Endothelial cell of umbilical vein (primary cell): Measurements from ENCODE around the gene TPO. TPM values are rescaled to one million over a fixed set of nuclear protein-coding genes. Genes with fewer than 3 reads are reported as not detected.

ENCODE experiments used
- BruUV-seq: library from RNA; stranded (reverse); fragments of 400-500 nt; replicated peaks from 2 replicates; lab custom pipeline; 2021; lab: Mats Ljungman, UMichigan
- CTCF ChIA-PET: fragments of 300-600, 350-600 bp; sonication (Branson Sonifier 250); formaldehyde crosslinking; loops from one replicate; lab custom pipeline; 2021; ENCODE audit warnings: antibody characterized with exemption, inconsistent platforms; lab: Charles Lee
- POLR2A ChIA-PET: fragments of 300-600, 350-600 bp; sonication (Branson Sonifier 250); formaldehyde crosslinking; loops from one replicate; lab custom pipeline; 2021; ENCODE audit warnings: antibody characterized with exemption, inconsistent platforms; lab: Charles Lee
- DNase-seq: peaks from one replicate; pipeline ENCODE4 v3.0.0-alpha.2; 2011; ENCODE audit warnings: low read depth, low spot score
- FAIRE-seq: peaks from 2 replicates; lab custom pipeline; 2011; peaks lifted over from hg19 to GRCh38; lab: Jason Lieb, UNC
- H2AFZ ChIP-seq: 2 replicates; pipeline ENCODE4 v1.6.0; 2012; ENCODE audit warnings: low read depth, low read length, control low read depth, inconsistent platforms
- H3K27ac ChIP-seq: 2 replicates; pipeline ENCODE4 v1.5.1; 2011; ENCODE audit warnings: low read depth, mild to moderate bottlenecking, control low read depth, low read length, moderate library complexity; ENCODE audit not compliant: insufficient read depth
- H3K27me3 ChIP-seq, 2 experiments: 2 replicates each; pipeline versions ENCODE4 v1.6.0 to v1.6.1; 2011; ENCODE audit warnings: low read length in 2 of 2, mixed read lengths in 1 of 2; ENCODE audit not compliant: control insufficient read depth in 2 of 2, insufficient read depth in 2 of 2
- H3K36me3 ChIP-seq, 2 experiments: 2 replicates in 1 of 2; 3 replicates in 1 of 2; pipeline ENCODE4 v1.5.1; 2011; ENCODE audit warnings: low read length in 2 of 2, mild to moderate bottlenecking in 1 of 2, moderate library complexity in 1 of 2; ENCODE audit not compliant: control insufficient read depth in 2 of 2, insufficient read depth in 2 of 2; ENCODE audit errors: extremely low read depth in 1 of 2
- H3K4me1 ChIP-seq: 3 replicates; pipeline ENCODE4 v1.5.1; 2011; ENCODE audit warnings: mild to moderate bottlenecking, low read length; ENCODE audit not compliant: control insufficient read depth, insufficient read depth; ENCODE audit errors: extremely low read depth
- H3K4me2 ChIP-seq: 2 replicates; pipeline ENCODE4 v1.6.1; 2011; ENCODE audit warnings: low read length, control low read depth, mixed read lengths; ENCODE audit not compliant: insufficient read depth
- H3K4me3 ChIP-seq, 3 experiments: fragments of 200-600 bp in 1 of 3; sonication (generic), shearing (Covaris generic) in 1 of 3; replicated peaks in 1 of 3; 2 replicates each; pipeline ENCODE4 v1.5.1; 2011 to 2016; ENCODE audit warnings: control low read depth in 3 of 3, low read length in 3 of 3, mild to moderate bottlenecking in 2 of 3, inconsistent platforms in 1 of 3, low read depth in 1 of 3, moderate library complexity in 1 of 3; ENCODE audit not compliant: insufficient read depth in 1 of 3
- H3K79me2 ChIP-seq: 2 replicates; pipeline ENCODE4 v1.6.0; 2012; ENCODE audit warnings: low read length, inconsistent platforms; ENCODE audit not compliant: control insufficient read depth, insufficient read depth
- H3K9ac ChIP-seq: replicated peaks from 2 replicates; pipeline ENCODE3; 2011; ENCODE audit warnings: low read length, control low read depth; ENCODE audit not compliant: insufficient read depth; ENCODE audit errors: extremely low read depth
- H3K9me1 ChIP-seq: replicated peaks from 3 replicates; pipeline ENCODE4 v1.6.0; 2011; ENCODE audit warnings: mild to moderate bottlenecking, low read length; ENCODE audit not compliant: control insufficient read depth, insufficient read depth; ENCODE audit errors: extremely low read depth
- H3K9me3 ChIP-seq: replicated peaks from 2 replicates; pipeline ENCODE4 v1.5.1; 2012; ENCODE audit warnings: low read length, inconsistent platforms; ENCODE audit not compliant: control insufficient read depth, insufficient read depth
- H4K20me1 ChIP-seq: replicated peaks from 2 replicates; pipeline ENCODE3; 2011; ENCODE audit warnings: mild to moderate bottlenecking, low read length; ENCODE audit not compliant: control insufficient read depth, insufficient read depth; ENCODE audit errors: extremely low read depth
- CTCF ChIP-seq, 2 donors: IDR thresholded peaks; 1 replicate in 1 of 2; 2 replicates in 1 of 2; pipeline ENCODE4 v1.5.1; 2011; ENCODE audit warnings: low read length in 2 of 2, mild to moderate bottlenecking in 2 of 2, moderate library complexity in 2 of 2, control low read depth in 1 of 2, inconsistent platforms in 1 of 2, low read depth in 1 of 2; ENCODE audit not compliant: insufficient read depth in 1 of 2; ENCODE audit errors: extremely low read depth in 1 of 2
- EZH2 ChIP-seq: IDR thresholded peaks from 2 replicates; pipeline ENCODE4 v1.6.1; 2012; ENCODE audit warnings: borderline replicate concordance, low read depth, mild to moderate bottlenecking, moderate library complexity, low read length, inconsistent platforms; ENCODE audit not compliant: severe bottlenecking
- FOS ChIP-seq: IDR thresholded peaks from 2 replicates; pipeline ENCODE4 v1.6.1; 2011; ENCODE audit warnings: mild to moderate bottlenecking, low read length, moderate library complexity, borderline replicate concordance; ENCODE audit not compliant: insufficient read depth
- JUN ChIP-seq: IDR thresholded peaks from 2 replicates; pipeline ENCODE4 v1.6.1; 2011; ENCODE audit warnings: borderline replicate concordance, low read depth; ENCODE audit not compliant: insufficient read length, insufficient read depth
- POLR2A ChIP-seq: IDR thresholded peaks from 2 replicates; pipeline ENCODE4 v1.6.1; 2012; ENCODE audit warnings: low read depth, mild to moderate bottlenecking, control low read depth, low read length
- dilution Hi-C: fragments of 300-500 bp; cut with MboI; formaldehyde crosslinking; loops from one replicate; pipeline ENCODE4 v1.15.0; 2019; ENCODE audit warnings: low sequenced_read_pairs; ENCODE audit not compliant: extremely low pct_ligation_motif_present
- intact Hi-C: fragments of 100-400 bp; cut with micrococcal nuclease; formaldehyde crosslinking; loops from one replicate; pipeline ENCODE4 v1.10.0; 2022
- polyA plus RNA-seq, 4 experiments: library from polyadenylated mRNA; depleted of rRNA in 3 of 4; stranded (reverse) in 3 of 4; unstranded in 1 of 4; fragments of >200 nt; gene quantifications; 2 replicates each; pipeline versions ENCODE4 v1.2.1 to v1.2.3, GENCODE V29; 2011 to 2012; ENCODE audit warnings: missing spikeins in 1 of 4
- total RNA-seq: library from RNA; stranded (reverse); gene quantifications from 2 replicates; pipeline ENCODE4 v1.2.3, GENCODE V29; 2021
- TF ChIP-seq, protein P1 (sequence below): IDR thresholded peaks from 2 replicates; pipeline ENCODE4 v1.6.1; 2011; ENCODE audit not compliant: insufficient read depth, insufficient read length

TPO gene
- total and polyA plus RNA-seq, 2 donors (not counting 3 experiments of a cell fraction or from before 2014, with no cell fraction given) = not detected

GRCh38 chr2:1492711-1493430, 79.6 kb downstream of the TPO start:
- H3K9ac ChIP-seq = no peak overlapping the region
- DNase-seq (no peak), FAIRE-seq (no peak)
- TF ChIP-seq CTCF (IDR thresholded peaks at IDR 0.05; ENCODE audit: extremely low read depth in 1 of 2, insufficient read depth in 1 of 2, low read depth in 1 of 2, low read length in 2 of 2) = no peak
- TF ChIP-seq, protein P1, sequence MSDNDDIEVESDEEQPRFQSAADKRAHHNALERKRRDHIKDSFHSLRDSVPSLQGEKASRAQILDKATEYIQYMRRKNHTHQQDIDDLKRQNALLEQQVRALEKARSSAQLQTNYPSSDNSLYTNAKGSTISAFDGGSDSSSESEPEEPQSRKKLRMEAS = no peak
- no peak for TF ChIP-seq JUN
- TF ChIP-seq EZH2 = no peak
- TF ChIP-seq POLR2A = no peak
- no peak for TF ChIP-seq FOS
- H2AFZ ChIP-seq = no peak overlapping the region
- H4K20me1 ChIP-seq = no peaks in the 10 kb centered on the region
- intact Hi-C loops (no loop called here), dilution Hi-C loops (no loop called here)
- BruUV-seq = no TSS peak
- H3K36me3 ChIP-seq = no peaks in the 10 kb centered on the region
- no peak overlapping the region for H3K4me3 ChIP-seq
- H3K27ac ChIP-seq = no peak overlapping the region
- H3K9me3 ChIP-seq = no peaks in the 10 kb centered on the region
- no peaks in the 10 kb centered on the region for H3K27me3 ChIP-seq
- no peaks in the 10 kb centered on the region for H3K9me1 ChIP-seq
- H3K4me2 ChIP-seq = no peak overlapping the region
- H3K79me2 ChIP-seq = no peaks in the 10 kb centered on the region
- ChIA-PET CTCF (no interaction called here), POLR2A (no interaction called here)
- H3K4me1 ChIP-seq = no peaks in the 10 kb centered on the region
